Measurements from ENCODE around the gene PKMYT1. TPM values are rescaled to one million over a fixed set of nuclear protein-coding genes. Genes with fewer than 3 reads are reported as not detected.
A peak's percentile ranks its signal among the peaks of the same experiment; 100 is the strongest.

PKMYT1 gene
- total and polyA plus RNA-seq, 5 donors = 1.1 to 2.1 (median 2.1) TPM; not detected in 2

- Histone ChIP-seq H3K4me3 (ENCODE audit: low read length) (no peak overlapping the region), H3K27me3 (ENCODE audit: control insufficient read depth, insufficient read depth) (no peaks in the 10 kb centered on the region), H3K27ac (ENCODE audit: low read length) (no peak overlapping the region), H3K9me3 (ENCODE audit: control insufficient read depth, low read length) (no peaks in the 10 kb centered on the region), H3K4me1 (ENCODE audit: control insufficient read depth, insufficient read depth, low read length) (no peaks in the 10 kb centered on the region)
- no peak for DNase-seq
- intact Hi-C loops (cut with DNase I) = no loop called here
- ATAC-seq = no peak
- WGBS = 89% methylated on average over 12 of the region's 12 CpGs
Measured at GRCh38 chr16:2991566-2992261, 11.5 kb upstream of the PKMYT1 start.

- ATAC-seq (no peak), DNase-seq (peak in 1 of 3 donors; percentile 54)
- H3K27ac ChIP-seq (ENCODE audit: low read length) = no peak overlapping the region
- no peaks in the 10 kb centered on the region for H3K4me1 ChIP-seq (ENCODE audit: control insufficient read depth, insufficient read depth, low read length)
- no peak overlapping the region for H3K4me3 ChIP-seq (ENCODE audit: low read length)
- no peaks in the 10 kb centered on the region for H3K9me3 ChIP-seq (ENCODE audit: control insufficient read depth, low read length)
- 73% methylated on average over 10 of the region's 10 CpGs for WGBS
- no peaks in the 10 kb centered on the region for H3K27me3 ChIP-seq (ENCODE audit: control insufficient read depth, insufficient read depth)
- intact Hi-C loops (cut with DNase I) = no loop called here
Measured at GRCh38 chr16:2990891-2991290, 10.6 kb upstream of the PKMYT1 start.

GRCh38 chr16:2988590-2989099 lies 8.4 kb upstream of the PKMYT1 start:
- H3K4me3 ChIP-seq (ENCODE audit: low read length) = no peak overlapping the region
- no peak overlapping the region for H3K27ac ChIP-seq (ENCODE audit: low read length)
- ATAC-seq = no peak
- 56% methylated on average over 8 of the region's 8 CpGs for WGBS
- no peaks in the 10 kb centered on the region for H3K27me3 ChIP-seq (ENCODE audit: control insufficient read depth, insufficient read depth)
- H3K9me3 ChIP-seq (ENCODE audit: control insufficient read depth, low read length) = no peaks in the 10 kb centered on the region
- no peaks in the 10 kb centered on the region for H3K4me1 ChIP-seq (ENCODE audit: control insufficient read depth, insufficient read depth, low read length)
- intact Hi-C loops (cut with DNase I) = no loop called here
- DNase-seq = no peak

- H3K4me1 ChIP-seq (ENCODE audit: control insufficient read depth, insufficient read depth, low read length) = no peaks in the 10 kb centered on the region
- DNase-seq (no peak), ATAC-seq (no peak)
- no peaks in the 10 kb centered on the region for H3K9me3 ChIP-seq (ENCODE audit: control insufficient read depth, low read length)
- H3K27ac ChIP-seq (ENCODE audit: low read length) = no peak overlapping the region
- no peaks in the 10 kb centered on the region for H3K27me3 ChIP-seq (ENCODE audit: control insufficient read depth, insufficient read depth)
- intact Hi-C loops (cut with DNase I) = no loop called here
- no peak overlapping the region for H3K4me3 ChIP-seq (ENCODE audit: low read length)
- whole genome bisulfite sequencing = 59% methylated on average over 8 of the region's 8 CpGs
Measured at GRCh38 chr16:2987833-2988232, 7.6 kb upstream of the PKMYT1 start.

GRCh38 chr16:2987286-2987685 lies 7.0 kb upstream of the PKMYT1 start:
- DNase-seq = no peak
- Histone ChIP-seq H3K27me3 (ENCODE audit: control insufficient read depth, insufficient read depth) (no peaks in the 10 kb centered on the region), H3K27ac (ENCODE audit: low read length) (no peak overlapping the region), H3K9me3 (ENCODE audit: control insufficient read depth, low read length) (no peaks in the 10 kb centered on the region), H3K4me3 (ENCODE audit: low read length) (no peak overlapping the region), H3K4me1 (ENCODE audit: control insufficient read depth, insufficient read depth, low read length) (no peaks in the 10 kb centered on the region)
- ATAC-seq = no peak
- WGBS = 80% methylated on average over 9 of the region's 9 CpGs
- intact Hi-C loops (cut with DNase I) = no loop called here

- intact Hi-C loops (cut with DNase I) = no loop called here
- Histone ChIP-seq H3K9me3 (ENCODE audit: control insufficient read depth, low read length) (no peaks in the 10 kb centered on the region), H3K27me3 (ENCODE audit: control insufficient read depth, insufficient read depth) (no peaks in the 10 kb centered on the region), H3K4me1 (ENCODE audit: control insufficient read depth, insufficient read depth, low read length) (no peaks in the 10 kb centered on the region), H3K27ac (ENCODE audit: low read length) (no peak overlapping the region), H3K4me3 (ENCODE audit: low read length) (no peak overlapping the region)
- DNase-seq = no peak
- 77% methylated on average over 17 of the region's 17 CpGs for WGBS
- ATAC-seq = no peak
Measured at GRCh38 chr16:2986623-2987188, 6.5 kb upstream of the PKMYT1 start.

GRCh38 chr16:2985893-2986355 lies 5.7 kb upstream of the PKMYT1 start:
- Histone ChIP-seq H3K9me3 (ENCODE audit: control insufficient read depth, low read length) (no peaks in the 10 kb centered on the region), H3K4me1 (ENCODE audit: control insufficient read depth, insufficient read depth, low read length) (no peaks in the 10 kb centered on the region), H3K4me3 (ENCODE audit: low read length) (no peak overlapping the region), H3K27ac (ENCODE audit: low read length) (peak overlapping the region; percentile 61), H3K27me3 (ENCODE audit: control insufficient read depth, insufficient read depth) (no peaks in the 10 kb centered on the region)
- peak; percentile 56 to 67 for ATAC-seq
- DNase-seq = peak in 2 of 3 donors; percentile 82 to 83
- WGBS = 61% methylated on average over 15 of the region's 15 CpGs
- intact Hi-C loops (cut with DNase I) = no loop called here

GRCh38 chr16:2985462-2985861 lies 5.2 kb upstream of the PKMYT1 start:
- ATAC-seq (peak; percentile 23 to 46), DNase-seq (peak in 2 of 3 donors; percentile 73 to 86)
- Histone ChIP-seq H3K4me1 (ENCODE audit: control insufficient read depth, insufficient read depth, low read length) (no peaks in the 10 kb centered on the region), H3K9me3 (ENCODE audit: control insufficient read depth, low read length) (no peaks in the 10 kb centered on the region), H3K4me3 (ENCODE audit: low read length) (no peak overlapping the region), H3K27me3 (ENCODE audit: control insufficient read depth, insufficient read depth) (no peaks in the 10 kb centered on the region), H3K27ac (ENCODE audit: low read length) (peak overlapping the region; percentile 61)
- intact Hi-C loops (cut with DNase I) = no loop called here
- 40% methylated on average over 9 of the region's 9 CpGs for WGBS

GRCh38 chr16:2983706-2984136 lies 3.5 kb upstream of the PKMYT1 start:
- intact Hi-C loops (cut with DNase I) = no loop called here
- WGBS = 10% methylated on average over 42 of the region's 42 CpGs
- ATAC-seq = peak; percentile 47 to 57
- no peak overlapping the region for H3K27ac ChIP-seq (ENCODE audit: low read length)
- H3K4me1 ChIP-seq (ENCODE audit: control insufficient read depth, insufficient read depth, low read length) = no peaks in the 10 kb centered on the region
- DNase-seq = peak; percentile 78 to 93 (median 92)
- no peaks in the 10 kb centered on the region for H3K9me3 ChIP-seq (ENCODE audit: control insufficient read depth, low read length)
- no peak overlapping the region for H3K4me3 ChIP-seq (ENCODE audit: low read length)
- H3K27me3 ChIP-seq (ENCODE audit: control insufficient read depth, insufficient read depth) = no peaks in the 10 kb centered on the region

GRCh38 chr16:2982402-2982801 lies 2.2 kb upstream of the PKMYT1 start:
- Histone ChIP-seq H3K9me3 (ENCODE audit: control insufficient read depth, low read length) (no peaks in the 10 kb centered on the region), H3K27me3 (ENCODE audit: control insufficient read depth, insufficient read depth) (no peaks in the 10 kb centered on the region), H3K27ac (ENCODE audit: low read length) (no peak overlapping the region), H3K4me1 (ENCODE audit: control insufficient read depth, insufficient read depth, low read length) (no peaks in the 10 kb centered on the region), H3K4me3 (ENCODE audit: low read length) (no peak overlapping the region)
- 84% methylated on average over 5 of the region's 5 CpGs for WGBS
- no peak for DNase-seq
- intact Hi-C loops (cut with DNase I) = no loop called here
- ATAC-seq = no peak

GRCh38 chr16:2981899-2982250 lies 1.6 kb upstream of the PKMYT1 start:
- Histone ChIP-seq H3K9me3 (ENCODE audit: control insufficient read depth, low read length) (no peaks in the 10 kb centered on the region), H3K27me3 (ENCODE audit: control insufficient read depth, insufficient read depth) (no peaks in the 10 kb centered on the region), H3K4me3 (ENCODE audit: low read length) (no peak overlapping the region), H3K4me1 (ENCODE audit: control insufficient read depth, insufficient read depth, low read length) (no peaks in the 10 kb centered on the region), H3K27ac (ENCODE audit: low read length) (no peak overlapping the region)
- whole genome bisulfite sequencing = 69% methylated on average over 4 of the region's 4 CpGs
- no peak for ATAC-seq
- intact Hi-C loops (cut with DNase I) = no loop called here
- peak in 1 of 3 donors; percentile 46 for DNase-seq

Data from right cardiac atrium (tissue), 5 donors.